Upper lobe of right lung (tissue), 1 donor: ENCODE results near the gene CHRNA4. TPM values are rescaled to one million over a fixed set of nuclear protein-coding genes. Genes with fewer than 3 reads are reported as not detected.

Experiments
- ATAC-seq: fragments of 200-7000 bp; cut with Tn5 transposase; one replicate; pipeline ENCODE4 v1.9.1; 2020; ENCODE audit warnings: mild to moderate bottlenecking, moderate library complexity
- DNase-seq: peaks from one replicate; pipeline ENCODE4 v3.0.0-alpha.2; 2020
- H3K27ac ChIP-seq: fragments of 200-600 bp; one replicate; pipeline ENCODE4 v1.8.0; 2022
- H3K27me3 ChIP-seq: fragments of 200-600 bp; one replicate; pipeline ENCODE4 v1.8.0; 2022; ENCODE audit warnings: mild to moderate bottlenecking
- H3K36me3 ChIP-seq: fragments of 200-600 bp; one replicate; pipeline ENCODE4 v1.8.0; 2022
- H3K4me1 ChIP-seq: fragments of 200-600 bp; one replicate; pipeline ENCODE4 v1.8.0; 2022
- H3K4me3 ChIP-seq: fragments of 200-600 bp; one replicate; pipeline ENCODE4 v1.8.0; 2022; ENCODE audit warnings: mild to moderate bottlenecking
- H3K9me3 ChIP-seq: fragments of 200-600 bp; one replicate; pipeline ENCODE4 v1.8.0; 2022
- CTCF ChIP-seq: fragments of 200-600 bp; IDR thresholded peaks from one replicate; pipeline ENCODE4 v1.8.0; 2022; ENCODE audit warnings: antibody characterized with exemption
- intact Hi-C: fragments of 100-400 bp; cut with DNase I; formaldehyde crosslinking; loops from one replicate; pipeline ENCODE4 v1.11.0; 2022
- long read RNA-seq: library from polyadenylated mRNA; unstranded; transcript quantifications from one replicate; pipeline ENCODE4 v2.0.0, GENCODE V29; 2021
- total RNA-seq: library from RNA; stranded (reverse); fragmentation: NEBNext Ultra II Directional; extraction: Animal tissue kit (Norgen Biotek cat#: 25700); gene quantifications from one replicate; pipeline ENCODE4 v1.2.1, GENCODE V29; 2021
- donor health status: DM: no; HTN: yes; CAD: no; lungs with severe emphysema.

The CHRNA4 gene
- 0.06 TPM for total RNA-seq
- long read RNA-seq: 0 reads

DNA sequence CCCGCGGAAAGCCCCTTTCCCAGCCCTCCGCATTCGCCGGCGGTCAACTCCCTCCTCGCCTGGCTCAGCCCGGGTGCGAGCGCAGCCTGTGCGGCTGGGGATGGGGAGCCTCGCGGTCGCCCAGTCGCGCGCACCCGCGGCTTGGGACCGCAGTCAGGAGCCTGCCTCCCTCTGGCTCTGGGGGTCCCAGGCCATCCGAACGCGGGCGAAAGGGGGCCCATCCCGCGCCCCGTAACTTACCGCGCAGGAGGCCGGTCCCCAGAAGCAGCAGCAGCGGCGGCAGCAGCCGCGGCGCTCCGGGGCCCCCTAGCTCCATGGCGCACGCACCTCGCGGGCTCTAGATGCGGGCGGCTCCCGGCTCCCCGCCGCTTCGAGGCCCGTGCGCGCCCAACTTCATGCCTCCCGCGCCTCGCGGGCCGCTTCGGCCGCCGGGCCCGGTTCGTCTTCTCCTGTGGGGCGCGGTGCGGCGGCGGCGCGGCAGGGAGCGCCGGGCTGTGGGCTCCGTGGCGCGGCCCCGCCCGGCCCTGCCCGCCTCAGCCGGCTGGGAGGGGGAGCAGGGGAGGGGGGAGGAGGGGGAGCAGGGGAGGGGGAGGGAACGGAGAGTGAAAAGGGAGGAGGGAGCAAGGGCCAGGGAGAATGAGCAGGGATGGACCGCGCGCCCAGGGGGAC, at the start of gene CHRNA4:
CHRNA4 (minus strand) TSS at position 500 of the 669 bp plus-strand sequence; CDS start at position 316, 184 bp downstream.
- no peak within 1 kb of the TSS for H3K27ac ChIP-seq
- no peaks in the 10 kb centered on the region for H3K4me1 ChIP-seq
- peaks cover 64% of the 10 kb centered on the region for H3K27me3 ChIP-seq
- TF ChIP-seq CTCF: no peak
- intact Hi-C loops: no loop called here
- no peak within 1 kb of the TSS for H3K4me3 ChIP-seq
- no peaks in the 10 kb centered on the region for H3K36me3 ChIP-seq
- ATAC-seq: no peak
- DNase-seq: no peak
- H3K9me3 ChIP-seq: no peaks in the 10 kb centered on the region

- Histone ChIP-seq H3K27ac (no peak overlapping the region), H3K9me3 (no peaks in the 10 kb centered on the region), H3K4me3 (no peak overlapping the region), H3K27me3 (peaks cover 31% of the 10 kb centered on the region), H3K36me3 (no peaks in the 10 kb centered on the region), H3K4me1 (no peaks in the 10 kb centered on the region)
- no peak for DNase-seq
- no peak for ATAC-seq
- intact Hi-C loops: no loop called here
- no peak for TF ChIP-seq CTCF
Observed at GRCh38 chr20:63409834-63410435, 48.8 kb upstream of the CHRNA4 start.

DNA sequence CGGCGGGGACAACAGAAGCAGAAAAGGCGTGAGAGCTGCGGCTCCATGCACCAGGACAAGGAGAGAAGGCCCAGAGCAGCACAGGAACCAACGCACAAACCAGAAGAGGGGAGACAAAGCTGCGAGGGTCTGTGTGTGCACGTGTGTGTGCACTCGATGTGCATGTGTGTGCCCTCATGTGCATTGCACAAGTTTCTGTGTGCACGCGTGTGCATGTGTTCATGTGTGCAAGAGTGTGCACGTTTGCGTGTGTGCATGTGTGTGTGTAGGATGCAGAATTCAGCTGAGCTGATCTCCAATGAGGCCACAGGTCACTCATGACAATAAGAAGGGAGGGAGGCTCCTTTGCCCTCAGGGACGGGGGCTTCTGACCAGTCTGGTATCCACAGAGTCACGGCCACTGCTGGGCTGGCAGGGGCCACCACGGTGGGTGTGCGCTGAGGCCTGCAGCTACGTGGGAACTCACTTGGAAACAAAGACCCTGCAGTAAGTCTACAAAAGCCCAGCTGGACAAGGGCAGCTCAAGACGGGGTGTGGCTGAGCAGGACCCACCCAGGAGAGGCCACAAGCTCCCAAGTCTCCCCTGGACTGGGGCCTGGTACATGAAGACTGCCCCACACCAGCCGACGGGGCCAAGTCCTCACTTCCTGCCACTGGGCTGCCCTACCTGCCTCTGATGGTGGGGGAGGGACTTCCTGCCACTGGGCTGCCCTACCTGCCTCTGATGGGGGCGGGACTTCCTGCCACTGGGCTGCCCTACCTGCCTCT, 48.1 kb upstream of the CHRNA4 start:
- TF ChIP-seq CTCF: no peak
- H3K36me3 ChIP-seq: no peaks in the 10 kb centered on the region
- no peaks in the 10 kb centered on the region for H3K9me3 ChIP-seq
- H3K4me1 ChIP-seq: no peaks in the 10 kb centered on the region
- DNase-seq (no peak), ATAC-seq (no peak)
- H3K4me3 ChIP-seq: no peak overlapping the region
- intact Hi-C loops: no loop called here
- H3K27ac ChIP-seq: no peak overlapping the region
- peaks cover 29% of the 10 kb centered on the region for H3K27me3 ChIP-seq

DNA sequence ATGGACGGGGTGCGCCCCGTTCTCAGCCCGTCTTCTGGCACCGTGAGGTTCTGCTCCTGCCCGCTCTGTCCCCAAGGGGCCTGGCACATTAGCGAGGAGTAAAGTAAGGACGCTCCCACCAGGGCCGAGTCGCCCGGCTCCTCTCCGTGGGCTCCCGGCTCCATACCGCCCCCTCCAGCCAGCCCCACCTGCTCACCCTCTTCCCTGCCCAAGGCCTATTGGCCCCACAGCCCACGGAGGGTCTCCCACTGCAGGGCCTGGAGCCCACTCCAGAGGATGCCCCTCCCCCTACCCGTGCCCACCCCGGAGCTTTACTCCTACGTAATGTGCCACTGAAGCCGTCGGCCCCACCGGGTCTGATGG, 47.5 kb upstream of the CHRNA4 start:
- DNase-seq: no peak
- TF ChIP-seq CTCF: no peak
- no peaks in the 10 kb centered on the region for H3K9me3 ChIP-seq
- intact Hi-C loops: no loop called here
- H3K27ac ChIP-seq: no peak overlapping the region
- no peaks in the 10 kb centered on the region for H3K4me1 ChIP-seq
- H3K36me3 ChIP-seq: no peaks in the 10 kb centered on the region
- ATAC-seq: no peak
- peaks cover 23% of the 10 kb centered on the region for H3K27me3 ChIP-seq
- no peak overlapping the region for H3K4me3 ChIP-seq

- intact Hi-C loops: no loop called here
- Histone ChIP-seq H3K4me3 (no peak overlapping the region), H3K27me3 (peaks cover 20% of the 10 kb centered on the region), H3K9me3 (no peaks in the 10 kb centered on the region), H3K4me1 (no peaks in the 10 kb centered on the region), H3K36me3 (no peaks in the 10 kb centered on the region), H3K27ac (no peak overlapping the region)
- no peak for TF ChIP-seq CTCF
- DNase-seq (no peak), ATAC-seq (no peak)
Observed at GRCh38 chr20:63407928-63408683, 47.0 kb upstream of the CHRNA4 start.
